ENCODE results near the gene CHRNE.

DNA sequence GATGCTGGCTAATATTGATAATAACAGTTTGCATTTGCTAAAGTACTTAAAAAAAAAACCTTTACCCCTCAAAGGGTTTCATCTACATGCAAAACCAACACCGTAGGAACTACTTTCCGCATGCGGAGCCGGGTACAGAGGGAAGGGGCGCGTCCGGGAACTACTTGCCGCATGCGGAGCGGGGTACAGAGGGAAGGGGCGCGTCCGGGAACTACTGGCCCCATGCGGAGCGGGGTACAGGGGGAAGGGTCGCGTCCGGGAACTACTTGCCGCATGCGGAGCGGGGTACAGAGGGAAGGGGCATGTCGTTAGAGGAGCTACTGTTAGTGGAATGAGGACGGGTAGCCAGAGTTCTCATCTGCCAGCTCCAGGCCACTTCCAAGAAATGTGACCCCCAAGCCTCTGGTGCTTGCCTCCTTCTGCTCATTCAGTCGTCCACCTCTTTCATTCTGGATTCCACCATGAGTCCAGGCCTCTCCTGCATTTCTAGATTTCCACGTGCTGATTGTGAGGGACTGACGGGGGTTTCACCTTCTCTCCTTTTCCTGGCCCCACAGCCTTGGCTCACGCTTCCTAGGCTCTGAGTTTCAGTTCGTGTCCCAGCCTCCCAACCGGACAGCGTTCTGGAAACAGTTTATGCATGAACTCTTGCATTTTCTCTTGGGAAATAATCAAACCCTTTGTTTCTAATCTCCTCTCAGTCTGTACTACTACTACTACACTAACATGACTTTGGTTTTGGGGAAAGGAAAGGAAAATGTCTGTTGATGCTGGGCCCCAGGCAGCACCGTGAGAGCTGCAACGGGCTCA lies 42.9 kb downstream of the CHRNE start:
- TF ChIP-seq, protein P1, sequence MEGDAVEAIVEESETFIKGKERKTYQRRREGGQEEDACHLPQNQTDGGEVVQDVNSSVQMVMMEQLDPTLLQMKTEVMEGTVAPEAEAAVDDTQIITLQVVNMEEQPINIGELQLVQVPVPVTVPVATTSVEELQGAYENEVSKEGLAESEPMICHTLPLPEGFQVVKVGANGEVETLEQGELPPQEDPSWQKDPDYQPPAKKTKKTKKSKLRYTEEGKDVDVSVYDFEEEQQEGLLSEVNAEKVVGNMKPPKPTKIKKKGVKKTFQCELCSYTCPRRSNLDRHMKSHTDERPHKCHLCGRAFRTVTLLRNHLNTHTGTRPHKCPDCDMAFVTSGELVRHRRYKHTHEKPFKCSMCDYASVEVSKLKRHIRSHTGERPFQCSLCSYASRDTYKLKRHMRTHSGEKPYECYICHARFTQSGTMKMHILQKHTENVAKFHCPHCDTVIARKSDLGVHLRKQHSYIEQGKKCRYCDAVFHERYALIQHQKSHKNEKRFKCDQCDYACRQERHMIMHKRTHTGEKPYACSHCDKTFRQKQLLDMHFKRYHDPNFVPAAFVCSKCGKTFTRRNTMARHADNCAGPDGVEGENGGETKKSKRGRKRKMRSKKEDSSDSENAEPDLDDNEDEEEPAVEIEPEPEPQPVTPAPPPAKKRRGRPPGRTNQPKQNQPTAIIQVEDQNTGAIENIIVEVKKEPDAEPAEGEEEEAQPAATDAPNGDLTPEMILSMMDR (IDR thresholded peaks at IDR 0.05; ENCODE audit: low read depth, low read length), result no peak
- TF ChIP-seq EZH2phosphoT487 (IDR thresholded peaks at IDR 0.05; ENCODE audit: low read depth), result no peak

Data from OCI-LY3 (cell line).